ENCODE results near the gene PHKG1.

DNA sequence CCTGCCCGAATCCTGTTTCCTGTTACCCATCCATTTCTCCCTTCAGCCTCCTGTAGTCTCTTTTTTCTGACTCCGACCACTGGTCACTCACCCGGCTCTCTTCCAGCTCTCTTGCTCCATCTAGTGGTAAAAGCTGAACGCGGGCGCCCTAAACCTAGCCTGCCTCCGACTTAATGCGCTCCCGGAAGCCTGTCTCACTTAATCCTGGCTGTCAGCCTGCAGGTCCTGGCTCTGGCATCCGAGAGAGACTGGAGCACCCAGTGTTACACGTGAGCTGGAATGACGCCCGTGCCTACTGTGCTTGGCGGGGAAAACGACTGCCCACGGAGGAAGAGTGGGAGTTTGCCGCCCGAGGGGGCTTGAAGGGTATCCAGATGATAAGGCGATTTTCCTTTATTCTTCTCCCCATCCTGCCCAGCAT, 18.4 kb downstream of the PHKG1 start:
- TF ChIP-seq EZH2 (IDR thresholded peaks at IDR 0.05; ENCODE audit: low read depth, low read length, severe bottlenecking): no peak
- TF ChIP-seq PHF8 (conservative IDR thresholded peaks at IDR 0.05; ENCODE audit: low read depth, low read length): no peak
- TF ChIP-seq TEAD4 (IDR thresholded peaks at IDR 0.05; ENCODE audit: low read depth, low read length): no peak
- TF ChIP-seq CTCF (IDR thresholded peaks at IDR 0.05; ENCODE audit: control extremely low read depth in 1 of 3, insufficient read depth in 1 of 3, low read depth in 1 of 3, low read length in 3 of 3): peak; percentile 70 to 86 (median 81)
- no peak for TF ChIP-seq ZNF274 (IDR thresholded peaks at IDR 0.05; ENCODE audit: borderline replicate concordance, extremely low read depth, low read length)
- no peak for TF ChIP-seq RFX5 (IDR thresholded peaks at IDR 0.05; ENCODE audit: borderline replicate concordance, low read depth, low read length)
- no peak for TF ChIP-seq POLR2A (IDR thresholded peaks at IDR 0.05; ENCODE audit: control extremely low read depth in 1 of 2, low read depth in 2 of 2, low read length in 2 of 2)
- no peak; the same call in 1 of the 2 replicates for TF ChIP-seq POLR2AphosphoS5 (IDR thresholded peaks at IDR 0.05; ENCODE audit: low read depth, low read length)
- no peak for TF ChIP-seq EP300 (IDR thresholded peaks at IDR 0.05; ENCODE audit: borderline replicate concordance in 1 of 2, low read depth in 2 of 2, low read length in 2 of 2)

Measured in H1 (cell line).